Activated CD4-positive, alpha-beta T cell treated with anti-CD3 and anti-CD28 coated beads for 24 hours (primary cell): Measurements from ENCODE around the gene CMBL.
"Not testable (repeated sequence)": the region's sequence is repeated elsewhere in the genome, so short reads cannot be mapped to it uniquely, and the experiment has no call there.

Experiments used
- DNase-seq, 2 donors: peaks; one replicate each; pipeline ENCODE4 v3.0.0-alpha.2; 2020; ENCODE audit warnings: low read depth in 2 of 2

CMBL gene

DNA sequence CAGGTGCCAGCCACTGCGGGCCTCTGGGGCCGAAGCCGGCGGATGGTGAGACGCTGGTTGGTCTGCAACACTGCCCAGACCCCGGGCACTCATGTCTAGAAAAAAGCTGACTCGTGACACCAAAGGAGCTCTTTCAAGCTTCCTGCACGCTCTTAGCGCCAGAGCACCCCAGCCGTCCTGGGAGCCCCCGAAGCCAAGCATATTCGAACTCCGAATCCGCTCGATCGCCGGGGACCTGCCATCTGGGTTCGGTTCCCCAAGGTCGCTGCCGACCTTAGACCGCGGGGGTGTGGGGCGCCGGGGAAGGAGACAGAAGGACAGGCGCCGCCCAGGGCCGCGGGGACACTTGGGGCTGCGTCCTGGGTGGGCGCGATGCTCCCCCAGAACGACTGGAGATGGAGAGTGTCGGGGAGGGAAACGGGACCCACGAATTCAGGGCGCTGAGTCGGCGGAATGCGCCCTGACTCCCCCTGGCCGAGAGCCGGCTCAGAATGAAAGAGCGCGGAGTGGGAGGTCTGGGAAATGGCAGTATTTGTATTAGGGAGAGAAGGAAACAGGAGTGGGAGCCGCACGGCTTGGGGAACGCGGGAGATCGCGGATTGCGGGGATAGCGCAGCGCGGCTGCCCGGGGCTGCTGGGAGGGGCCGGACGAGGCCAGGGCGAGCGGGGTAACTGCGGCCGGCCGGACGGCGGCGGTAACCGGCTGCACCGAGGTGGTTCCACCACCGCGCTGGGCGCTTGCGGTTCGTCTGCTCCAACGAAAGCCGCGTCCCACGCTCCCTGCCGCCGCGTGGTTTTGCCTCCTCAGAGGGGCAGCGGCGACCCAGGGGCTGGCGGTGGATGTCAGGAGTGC is 25.7 kb upstream of the CMBL start:
- no peak for DNase-seq

DNA sequence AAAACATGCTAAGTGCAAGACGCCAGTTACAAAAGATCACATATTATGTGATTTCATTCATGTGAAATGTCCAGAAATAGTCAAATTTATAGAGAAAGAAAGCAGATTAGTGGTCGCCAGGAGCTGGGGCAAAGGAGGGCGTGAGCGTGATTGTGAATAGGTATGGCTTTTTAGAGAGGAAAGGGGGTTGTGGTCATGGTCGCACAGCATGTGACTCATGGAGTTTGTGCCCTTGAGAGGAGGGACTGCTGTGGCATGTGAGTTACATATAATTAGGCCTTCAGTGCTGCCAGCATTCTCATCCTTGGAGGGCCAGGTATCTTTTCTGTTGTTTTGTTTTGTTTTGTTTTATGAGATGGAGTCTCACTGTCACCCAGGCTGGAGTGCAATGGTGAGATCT is 24.6 kb upstream of the CMBL start:
- no peak for DNase-seq

DNA sequence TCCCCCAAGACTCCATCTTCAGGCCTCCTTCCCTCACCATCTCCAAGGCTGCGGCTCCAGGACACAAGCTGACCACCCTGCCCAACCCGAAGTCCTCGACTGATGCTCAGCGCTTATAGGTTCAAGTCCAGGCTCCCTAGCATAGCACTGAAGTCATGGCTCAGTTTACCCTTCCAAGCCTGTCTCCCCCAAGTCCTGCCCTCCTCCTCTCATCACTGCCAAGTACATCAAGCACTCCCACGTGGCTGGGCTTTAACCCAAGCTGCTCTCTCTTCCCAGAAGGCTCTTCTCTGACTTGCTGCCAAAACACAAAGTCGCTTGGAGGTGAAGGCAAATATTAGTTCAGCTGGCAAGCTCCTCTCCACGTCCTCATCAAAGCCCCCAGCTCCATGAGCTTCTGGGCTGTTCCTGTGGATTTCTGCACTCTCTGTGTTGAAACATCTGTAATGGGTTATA is 23.7 kb upstream of the CMBL start:
- no peak for DNase-seq

DNA sequence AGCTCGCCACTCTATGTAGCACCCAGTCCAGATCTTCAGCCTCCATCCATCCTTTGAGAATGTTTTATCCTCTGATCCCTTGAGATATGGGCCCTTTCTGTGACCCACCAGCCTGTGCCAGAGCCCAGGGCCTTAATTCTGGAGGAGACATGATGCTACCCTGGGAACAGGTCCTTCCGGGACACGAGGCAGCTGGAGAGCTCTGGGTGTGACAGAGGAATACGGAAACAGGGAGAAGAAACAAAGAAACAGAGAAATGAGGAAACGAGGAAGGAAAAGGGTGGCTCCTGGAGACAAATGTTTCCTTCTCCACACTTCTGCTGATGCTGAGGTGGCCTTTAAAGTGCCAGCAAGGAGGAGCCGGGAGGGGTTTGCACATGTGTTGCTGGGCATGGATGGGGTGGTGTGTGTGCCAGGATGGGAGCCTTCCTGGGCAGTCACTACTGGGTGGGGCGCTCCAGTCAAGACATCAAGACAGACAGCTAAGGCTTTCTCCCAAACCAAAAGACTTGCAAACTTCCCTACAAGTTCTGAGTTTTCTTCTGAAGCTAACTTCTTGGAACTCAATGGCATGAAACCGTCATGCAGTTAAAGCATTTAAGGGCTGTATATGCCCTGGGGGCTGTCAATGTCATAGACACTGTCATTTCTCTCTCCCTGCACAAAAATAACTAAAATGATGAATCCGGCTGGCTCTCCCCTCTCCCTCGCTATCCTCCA is 23.0 kb upstream of the CMBL start:
- no peak for DNase-seq

DNA sequence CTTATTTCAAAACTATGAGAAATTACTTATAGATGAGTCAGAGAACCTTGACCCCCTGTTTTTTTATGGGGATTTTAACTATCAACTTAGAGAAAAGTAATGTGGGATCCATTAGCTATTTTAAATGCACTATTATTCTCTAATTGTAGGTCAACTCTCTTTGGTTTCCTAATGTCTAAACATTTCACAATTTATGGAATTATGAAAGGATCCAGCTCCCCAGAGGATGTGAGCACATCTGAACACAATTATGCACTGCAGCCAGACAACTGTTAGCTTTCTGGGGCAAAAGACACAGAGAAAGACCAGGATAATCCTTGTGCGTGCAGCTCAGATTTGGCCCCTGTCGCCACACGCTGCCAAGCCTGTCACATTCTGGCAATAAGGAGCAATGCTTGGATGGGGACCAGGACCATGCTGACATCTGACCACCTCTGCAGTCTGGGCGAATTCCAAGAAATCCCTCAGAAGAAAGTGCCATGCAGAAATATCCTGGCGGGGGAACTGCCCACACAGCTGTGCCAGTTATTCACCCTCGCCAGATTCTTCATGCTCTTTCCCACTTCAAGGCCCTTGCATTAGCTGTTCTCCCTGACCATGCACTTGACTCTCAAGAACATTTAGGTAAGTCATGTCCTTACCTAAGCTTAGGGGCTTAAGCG is 22.2 kb upstream of the CMBL start:
- no peak for DNase-seq

DNA sequence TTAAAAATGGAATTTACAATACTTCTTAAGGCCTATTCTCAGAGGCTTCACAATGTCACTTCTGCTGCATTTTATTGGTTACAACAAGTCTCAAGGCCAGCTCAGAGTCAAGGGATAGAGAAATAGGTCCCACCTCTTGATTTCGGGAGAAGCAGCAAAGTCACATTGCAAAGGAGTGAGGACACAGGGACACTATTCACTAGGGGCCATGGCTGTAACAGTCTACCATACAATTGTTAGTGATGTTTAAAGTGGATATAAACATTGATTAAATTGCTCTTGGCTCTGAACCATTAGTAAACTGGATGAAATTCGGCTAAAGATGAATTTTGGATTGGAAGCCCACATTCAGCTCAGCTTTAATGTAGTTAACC is 21.7 kb upstream of the CMBL start:
- DNase-seq = no peak

DNA sequence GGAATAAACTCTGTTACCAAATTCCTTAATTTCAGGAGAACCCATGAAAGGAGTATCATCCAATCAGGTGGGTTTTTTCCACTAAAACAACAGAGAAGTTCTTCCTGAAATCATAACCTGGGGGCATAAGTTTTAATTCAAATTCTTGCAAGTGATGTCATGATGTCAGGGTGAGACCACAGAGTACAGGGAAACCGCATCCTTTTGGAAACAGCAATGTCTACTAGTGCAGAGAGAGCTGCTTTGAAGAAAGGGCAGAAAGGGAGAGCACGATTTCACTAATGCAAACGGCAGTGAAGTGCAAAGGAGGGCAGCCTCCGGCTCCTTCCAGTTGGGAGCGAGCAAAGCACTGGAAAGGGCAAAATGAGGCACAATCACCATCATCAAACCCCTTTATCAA is 20.6 kb upstream of the CMBL start:
- DNase-seq = no peak

DNA sequence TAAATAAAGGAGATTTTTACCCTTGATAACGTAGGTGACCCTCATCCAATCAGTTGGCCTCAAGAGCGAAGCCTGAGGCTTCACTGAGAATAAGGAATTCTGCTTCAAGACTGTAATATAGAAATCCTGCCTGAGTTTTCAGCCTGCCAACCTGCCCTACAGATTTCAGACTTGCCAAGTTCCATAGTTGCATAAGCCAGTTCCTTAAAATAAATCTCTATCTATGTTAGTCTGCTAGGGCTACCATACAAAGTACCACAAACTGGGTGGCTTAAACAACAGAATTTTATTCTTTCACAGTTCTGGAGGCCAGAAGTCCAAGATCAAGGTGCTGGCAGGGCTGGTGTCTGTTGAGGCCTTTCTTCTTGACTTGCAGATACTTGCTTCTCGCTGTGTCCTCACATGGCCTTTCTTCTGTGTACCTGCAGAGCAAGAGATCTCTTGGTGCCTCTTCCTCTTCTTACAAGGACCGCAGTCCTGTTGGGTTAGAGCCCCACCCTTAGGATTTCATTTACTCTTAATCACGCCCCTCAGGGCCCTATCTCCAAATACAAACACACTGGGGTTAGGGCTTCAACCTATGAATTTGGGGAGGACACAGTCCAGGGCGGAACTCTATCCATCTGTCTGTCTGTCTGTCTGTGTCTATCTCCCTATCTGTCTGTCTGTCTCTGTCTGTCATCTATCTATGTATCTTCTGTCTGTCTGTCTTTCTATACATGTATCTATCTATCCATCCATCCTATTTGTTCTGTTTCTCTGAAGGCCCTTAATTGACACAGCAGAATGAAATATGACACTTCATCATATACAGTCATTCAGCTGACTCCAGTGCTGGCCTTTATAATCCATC is 17.0 kb upstream of the CMBL start:
- no peak for DNase-seq

DNA sequence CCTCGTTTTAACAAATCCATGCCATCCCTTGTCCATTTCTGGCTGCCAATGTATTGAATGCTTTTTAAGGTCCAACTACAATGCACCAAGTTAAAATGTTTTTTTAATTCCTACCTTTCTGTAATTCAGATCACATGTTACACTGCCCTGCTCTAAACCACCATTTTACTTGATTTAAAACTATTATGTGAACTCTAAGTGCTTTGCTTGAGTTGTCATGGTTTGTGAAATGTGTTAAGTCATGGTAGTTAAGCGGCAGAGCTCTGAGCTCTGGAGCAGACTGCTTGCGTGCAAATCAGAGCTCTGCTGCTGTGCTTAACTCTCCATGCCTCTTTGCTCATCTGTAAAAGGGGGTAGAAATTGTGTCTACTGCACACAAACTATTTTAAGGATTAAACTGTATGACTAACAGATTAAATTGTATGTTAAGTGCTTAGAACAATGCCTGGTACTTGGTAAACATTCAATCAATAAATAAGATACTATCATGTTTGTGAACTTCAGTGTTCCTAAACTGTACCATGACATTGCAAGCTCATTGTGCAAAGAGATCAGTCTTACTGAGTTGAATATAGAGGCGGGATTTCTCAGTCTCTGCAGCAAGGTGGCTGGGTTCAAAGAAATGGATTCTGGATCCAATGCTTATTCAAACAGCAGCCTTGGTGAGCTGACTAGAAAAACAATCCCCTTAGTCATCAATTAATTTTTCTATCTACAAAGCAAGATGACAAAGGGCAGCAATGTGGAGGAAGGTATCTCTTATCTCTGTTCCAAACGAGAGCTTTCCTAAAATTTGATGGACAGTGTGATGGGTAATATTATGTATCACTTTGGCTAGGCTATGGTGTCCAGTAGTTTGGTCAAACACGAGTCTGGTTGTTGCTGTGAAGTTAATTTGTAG is 16.1 kb upstream of the CMBL start:
- no peak for DNase-seq

DNA sequence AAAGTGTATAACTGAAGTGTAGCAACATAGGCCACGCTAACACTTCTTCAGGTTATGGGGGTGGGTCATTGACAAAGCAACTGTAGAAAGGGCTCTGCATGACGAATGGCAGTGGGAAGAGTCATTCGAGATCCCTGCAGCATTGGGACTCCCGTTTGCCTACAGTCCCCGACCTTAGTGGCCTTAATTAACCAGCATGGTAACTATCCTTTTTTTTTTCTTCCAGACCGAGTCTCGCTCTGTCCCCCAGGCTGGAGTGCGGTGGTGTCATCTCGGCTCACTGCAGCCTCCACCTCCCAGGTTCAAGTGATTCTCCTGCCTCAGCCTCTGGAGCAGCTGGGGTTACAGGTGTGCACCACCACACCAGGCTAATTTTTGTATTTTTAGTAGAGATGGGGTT is 14.2 kb upstream of the CMBL start:
- no peak for DNase-seq

DNA sequence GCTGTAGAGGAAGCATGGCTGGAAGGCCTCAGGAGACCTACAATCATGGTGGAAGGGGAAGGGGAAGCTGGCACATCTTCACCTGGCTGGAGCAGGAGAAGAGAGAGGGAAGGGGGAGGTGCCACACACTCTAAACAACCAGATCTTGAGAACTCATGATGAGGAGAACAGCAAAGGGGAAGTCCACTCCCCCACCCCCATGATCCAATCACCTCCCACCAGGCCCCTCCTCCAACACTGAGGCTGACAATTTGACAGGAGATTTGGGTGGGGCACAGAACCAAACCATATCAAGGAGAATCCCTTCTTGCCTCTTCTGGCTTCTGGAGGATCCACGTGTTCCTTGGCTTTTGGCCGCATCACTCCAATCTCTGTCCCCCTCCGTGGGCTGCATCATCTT is 13.1 kb upstream of the CMBL start:
- DNase-seq = no peak

DNA sequence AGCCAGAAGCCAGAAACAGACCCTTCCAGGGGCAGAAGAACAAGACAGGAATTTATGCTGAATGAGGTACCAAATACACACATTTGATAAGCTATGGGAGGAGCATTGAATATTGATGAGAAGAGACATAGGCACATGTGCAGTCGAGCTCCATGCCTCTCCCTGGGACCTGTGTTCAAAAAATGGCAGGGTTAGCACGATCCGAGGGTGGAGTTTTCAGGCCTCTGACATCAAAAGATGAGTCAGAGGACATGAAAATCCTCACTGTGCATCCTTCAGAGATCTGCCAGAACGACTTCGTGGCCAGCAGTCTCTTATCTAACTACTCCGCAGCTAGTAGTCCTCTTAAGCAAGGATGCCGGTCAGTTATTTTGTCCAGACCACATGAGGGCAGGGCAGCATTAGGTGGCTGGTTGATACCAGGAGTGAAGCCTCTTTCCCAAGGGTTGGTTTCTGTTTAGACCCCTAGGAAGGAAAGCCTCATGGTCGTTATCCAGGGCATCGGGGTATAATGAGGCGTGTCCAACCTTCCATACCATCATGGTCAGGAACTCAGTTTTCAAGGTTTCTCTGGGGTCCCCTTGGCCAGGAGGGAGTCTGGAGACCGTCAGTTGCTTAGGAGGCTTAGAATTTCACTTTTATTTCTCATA is 11.6 kb upstream of the CMBL start:
- DNase-seq = no peak

DNA sequence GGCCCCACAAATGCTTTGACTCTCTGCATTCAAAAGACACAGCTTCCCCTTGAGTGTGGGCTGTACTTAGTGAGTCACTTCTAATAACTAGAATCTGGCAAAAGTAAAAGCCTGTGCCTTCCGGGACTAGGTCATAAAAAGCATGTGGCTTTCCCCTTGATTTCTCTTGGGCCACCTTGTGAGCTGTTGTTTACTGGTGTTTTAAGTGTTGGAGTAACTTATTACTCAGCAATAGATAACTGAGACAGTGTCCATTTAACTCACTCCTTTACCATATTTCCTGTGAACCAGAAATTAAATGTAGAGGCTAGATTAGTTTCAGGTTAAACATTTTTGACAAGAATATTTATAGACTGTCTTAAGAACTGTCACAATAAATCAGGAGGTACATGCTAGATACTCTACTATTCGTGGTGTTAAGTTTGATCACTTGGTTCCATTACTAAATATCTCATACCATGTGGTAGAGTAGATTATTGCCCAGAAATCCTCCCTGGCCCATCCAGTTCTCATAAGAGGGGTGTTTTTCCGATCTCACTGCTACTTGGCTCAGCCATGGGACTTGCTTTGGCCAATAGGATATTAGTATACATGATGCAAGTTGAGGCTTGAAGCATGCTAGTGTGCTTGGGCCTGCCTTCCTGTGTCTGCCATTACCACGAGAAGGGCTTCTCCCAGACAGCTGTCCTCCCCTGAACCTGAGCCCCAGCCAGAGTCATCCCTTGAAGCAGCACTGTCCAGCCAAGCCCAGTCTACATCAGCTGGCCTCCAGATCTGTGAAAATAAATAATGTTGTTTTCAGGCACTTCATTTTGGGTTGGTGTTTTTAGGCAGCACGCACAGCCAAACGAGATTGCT is 10.4 kb upstream of the CMBL start:
- DNase-seq = no peak

DNA sequence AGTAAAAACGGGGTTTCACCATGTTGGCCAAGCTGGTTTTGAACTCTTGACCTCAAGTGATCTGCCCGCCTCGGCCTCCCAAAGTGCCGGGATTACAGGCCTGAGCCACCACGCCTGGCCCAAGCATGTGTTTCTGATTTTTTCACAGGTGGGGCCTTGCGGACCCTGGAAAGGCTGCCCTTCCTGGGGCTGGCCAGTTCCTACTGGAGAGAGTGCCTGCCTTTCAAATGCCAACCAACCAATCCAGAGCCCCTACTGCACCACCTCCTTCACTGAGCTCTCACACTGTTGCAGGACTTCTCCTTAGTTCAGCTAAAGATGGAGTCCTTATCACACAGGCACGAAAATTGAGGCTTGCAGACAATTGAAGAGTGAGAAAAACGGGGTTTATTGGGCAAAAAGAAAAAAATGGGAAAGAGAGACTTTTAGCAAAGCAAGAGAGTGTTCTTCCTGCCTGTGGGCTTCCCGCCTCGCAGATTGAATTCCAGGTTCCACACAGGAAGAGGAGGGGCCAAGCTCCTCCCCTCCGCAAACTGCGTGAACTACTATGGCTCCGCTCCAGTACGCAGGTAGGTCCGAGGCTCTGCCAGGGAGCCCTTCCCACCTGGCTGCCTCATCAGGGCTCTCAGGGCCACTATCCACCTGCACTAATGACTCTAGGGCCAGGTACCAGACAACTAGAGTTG is 8.3 kb upstream of the CMBL start:
- no peak for DNase-seq

DNA sequence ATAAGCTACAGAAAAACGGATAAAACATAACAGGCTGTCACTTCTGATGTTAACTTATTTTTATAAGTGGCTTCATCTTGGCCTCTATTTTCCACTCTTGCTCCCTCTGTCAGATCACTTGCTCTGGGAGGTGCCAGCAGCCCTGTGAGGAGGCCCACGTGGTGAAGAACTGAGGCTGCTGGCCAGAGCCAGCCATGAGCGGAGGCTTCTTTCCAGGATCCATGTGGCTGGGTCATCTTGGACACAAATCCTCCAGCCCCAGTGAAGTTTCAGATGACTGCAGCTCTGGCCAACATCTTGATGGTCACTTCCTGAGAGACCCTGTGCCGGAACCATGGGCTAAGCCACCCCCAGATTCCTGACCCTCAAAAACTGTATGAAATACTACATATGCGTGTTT is 7.5 kb upstream of the CMBL start:
- no peak for DNase-seq

DNA sequence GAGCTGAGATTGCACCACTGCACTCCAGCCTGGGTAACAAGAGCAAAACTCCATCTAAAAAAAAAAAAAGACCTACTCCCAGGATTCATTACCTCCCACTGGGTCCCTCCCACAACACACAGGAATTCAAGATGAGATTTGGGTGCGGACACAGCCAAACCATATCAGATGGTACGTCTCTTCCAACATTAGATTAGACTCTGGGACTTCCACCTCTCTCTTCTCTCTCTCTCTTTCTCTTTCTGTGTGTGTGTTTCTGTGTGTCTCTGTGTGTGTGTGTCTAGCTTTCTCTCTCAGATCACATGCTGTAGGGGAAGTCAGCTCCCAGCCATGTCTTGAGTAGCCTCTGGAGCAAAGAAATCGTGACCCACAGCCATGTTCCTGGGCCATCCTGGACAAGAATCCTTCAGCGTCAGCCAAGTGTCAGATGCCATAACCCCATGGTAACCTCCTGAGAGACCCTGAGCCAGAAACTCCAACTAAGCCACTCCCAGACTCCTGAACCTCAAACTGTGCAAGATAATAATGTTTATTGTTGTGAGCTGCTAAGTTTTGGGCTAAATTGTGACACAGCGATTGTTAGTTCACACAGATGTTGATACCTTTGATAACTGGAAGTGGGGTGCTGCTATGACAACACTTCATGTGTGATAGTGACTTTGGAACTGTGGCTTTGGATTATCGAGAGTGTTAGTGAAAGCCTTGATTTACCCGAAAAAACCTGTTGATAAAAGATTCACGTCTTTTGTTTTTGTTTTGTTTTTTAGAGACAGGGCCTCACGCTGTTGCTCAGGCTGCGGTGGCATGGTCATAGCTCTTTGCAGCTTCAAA is 4.1 kb upstream of the CMBL start:
- DNase-seq = no peak

DNA sequence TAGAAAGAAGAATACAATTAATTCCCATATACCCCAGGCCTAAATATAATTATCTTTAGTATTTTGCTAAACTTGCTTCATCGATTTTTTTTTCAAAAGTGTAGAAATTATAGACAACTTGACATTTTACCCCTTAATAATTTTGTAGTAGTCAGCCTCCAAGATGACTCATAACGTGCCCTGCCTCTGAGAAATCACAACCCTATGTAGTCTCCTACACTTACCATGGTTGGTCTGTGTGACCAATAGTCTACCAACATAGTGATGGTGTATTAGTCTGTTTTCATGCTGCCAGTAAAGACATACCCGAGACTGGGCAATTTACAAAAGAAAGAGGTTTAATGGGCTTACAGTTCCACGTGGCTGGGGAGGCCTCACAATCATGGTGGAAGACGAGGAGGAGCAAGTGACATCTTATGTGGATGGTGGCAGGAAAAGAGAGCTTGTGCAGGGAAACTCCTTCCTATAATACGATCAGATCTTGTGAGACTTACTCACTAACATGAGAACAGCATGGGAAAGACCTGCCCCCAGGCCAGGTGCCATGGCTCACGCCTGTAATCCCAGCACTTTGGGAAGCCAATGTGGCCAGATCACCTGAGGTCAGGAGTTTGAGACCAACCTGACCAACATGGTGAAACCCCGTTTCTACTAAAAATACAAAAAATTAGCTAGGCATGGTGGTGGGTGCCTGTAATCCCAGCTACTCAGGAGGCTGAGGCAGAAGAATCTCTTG is 3.3 kb upstream of the CMBL start:
- DNase-seq = not testable (repeated sequence)
